HL-60 (cell line): Measurements from ENCODE around the gene ZNF277.

ENCODE experiments used
- DNase-seq, 2 experiments: peaks; one replicate each; pipeline ENCODE4 v3.0.0-alpha.2; 2010 to 2020; ENCODE audit warnings: low read depth in 1 of 2, low spot score in 1 of 2
- H3K27ac ChIP-seq: fragments of 250-450 bp; sonication (Bioruptor Pico); replicated peaks from 2 replicates; pipeline ENCODE4 v1.5.1; 2020; ENCODE audit warnings: mild to moderate bottlenecking, moderate library complexity
- H3K27me3 ChIP-seq: fragments of 250-450 bp; sonication (Bioruptor Pico); 2 replicates; pipeline ENCODE4 v1.5.1; 2021; ENCODE audit warnings: mild to moderate bottlenecking, moderate library complexity; ENCODE audit not compliant: insufficient read depth, poor library complexity, severe bottlenecking
- H3K4me3 ChIP-seq: replicated peaks from 2 replicates; pipeline ENCODE4 v1.5.1; 2011; ENCODE audit warnings: mild to moderate bottlenecking, control low read depth, low read length; ENCODE audit not compliant: insufficient read depth
- GABPA ChIP-seq: IDR thresholded peaks from 2 replicates; pipeline ENCODE4 v1.6.1; 2012; ENCODE audit warnings: low read depth
- POLR2AphosphoS5 ChIP-seq: IDR thresholded peaks from 2 replicates; pipeline ENCODE4 v1.6.1; 2012; ENCODE audit warnings: low read depth
- SPI1 ChIP-seq: IDR thresholded peaks from 2 replicates; pipeline ENCODE4 v1.6.1; 2012; ENCODE audit warnings: low read depth, mild to moderate bottlenecking, borderline replicate concordance
- TF ChIP-seq, protein P1 (sequence below): IDR thresholded peaks from 2 replicates; pipeline ENCODE4 v1.6.1; 2012; ENCODE audit warnings: low read depth; ENCODE audit not compliant: insufficient replicate concordance
- TF ChIP-seq, protein P2 (sequence below): IDR thresholded peaks from one replicate; pipeline ENCODE4 v1.5.1; 2011; ENCODE audit warnings: low read length, control low read depth, inconsistent platforms; ENCODE audit not compliant: insufficient read depth

The ZNF277 gene

DNA sequence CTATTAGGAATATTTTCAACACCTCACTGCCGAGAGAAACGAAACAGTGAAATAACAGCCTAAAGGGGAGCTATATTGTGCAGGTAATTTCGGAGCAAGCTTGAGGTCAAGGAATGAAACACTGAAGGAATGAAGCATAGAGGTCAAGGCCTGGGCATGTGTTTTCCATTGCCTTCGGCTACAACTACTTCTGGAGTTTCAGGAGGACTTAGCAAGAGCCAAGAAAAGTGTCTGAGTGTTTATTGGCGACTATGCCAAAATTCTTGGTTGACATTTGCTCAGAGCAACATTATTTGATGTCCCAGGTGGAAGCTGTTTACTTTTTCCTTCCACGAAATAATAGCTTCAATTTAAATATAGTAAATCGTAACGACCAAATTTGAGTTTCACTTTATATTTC is 154.2 kb downstream of the ZNF277 start:
- Histone ChIP-seq H3K27ac (no peak overlapping the region), H3K4me3 (no peak overlapping the region), H3K27me3 (no peaks in the 10 kb centered on the region)
- TF ChIP-seq SPI1 (no peak), GABPA (no peak), POLR2AphosphoS5 (no peak)
- TF ChIP-seq, protein P1, sequence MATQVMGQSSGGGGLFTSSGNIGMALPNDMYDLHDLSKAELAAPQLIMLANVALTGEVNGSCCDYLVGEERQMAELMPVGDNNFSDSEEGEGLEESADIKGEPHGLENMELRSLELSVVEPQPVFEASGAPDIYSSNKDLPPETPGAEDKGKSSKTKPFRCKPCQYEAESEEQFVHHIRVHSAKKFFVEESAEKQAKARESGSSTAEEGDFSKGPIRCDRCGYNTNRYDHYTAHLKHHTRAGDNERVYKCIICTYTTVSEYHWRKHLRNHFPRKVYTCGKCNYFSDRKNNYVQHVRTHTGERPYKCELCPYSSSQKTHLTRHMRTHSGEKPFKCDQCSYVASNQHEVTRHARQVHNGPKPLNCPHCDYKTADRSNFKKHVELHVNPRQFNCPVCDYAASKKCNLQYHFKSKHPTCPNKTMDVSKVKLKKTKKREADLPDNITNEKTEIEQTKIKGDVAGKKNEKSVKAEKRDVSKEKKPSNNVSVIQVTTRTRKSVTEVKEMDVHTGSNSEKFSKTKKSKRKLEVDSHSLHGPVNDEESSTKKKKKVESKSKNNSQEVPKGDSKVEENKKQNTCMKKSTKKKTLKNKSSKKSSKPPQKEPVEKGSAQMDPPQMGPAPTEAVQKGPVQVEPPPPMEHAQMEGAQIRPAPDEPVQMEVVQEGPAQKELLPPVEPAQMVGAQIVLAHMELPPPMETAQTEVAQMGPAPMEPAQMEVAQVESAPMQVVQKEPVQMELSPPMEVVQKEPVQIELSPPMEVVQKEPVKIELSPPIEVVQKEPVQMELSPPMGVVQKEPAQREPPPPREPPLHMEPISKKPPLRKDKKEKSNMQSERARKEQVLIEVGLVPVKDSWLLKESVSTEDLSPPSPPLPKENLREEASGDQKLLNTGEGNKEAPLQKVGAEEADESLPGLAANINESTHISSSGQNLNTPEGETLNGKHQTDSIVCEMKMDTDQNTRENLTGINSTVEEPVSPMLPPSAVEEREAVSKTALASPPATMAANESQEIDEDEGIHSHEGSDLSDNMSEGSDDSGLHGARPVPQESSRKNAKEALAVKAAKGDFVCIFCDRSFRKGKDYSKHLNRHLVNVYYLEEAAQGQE, result no peak
- TF ChIP-seq, protein P2, sequence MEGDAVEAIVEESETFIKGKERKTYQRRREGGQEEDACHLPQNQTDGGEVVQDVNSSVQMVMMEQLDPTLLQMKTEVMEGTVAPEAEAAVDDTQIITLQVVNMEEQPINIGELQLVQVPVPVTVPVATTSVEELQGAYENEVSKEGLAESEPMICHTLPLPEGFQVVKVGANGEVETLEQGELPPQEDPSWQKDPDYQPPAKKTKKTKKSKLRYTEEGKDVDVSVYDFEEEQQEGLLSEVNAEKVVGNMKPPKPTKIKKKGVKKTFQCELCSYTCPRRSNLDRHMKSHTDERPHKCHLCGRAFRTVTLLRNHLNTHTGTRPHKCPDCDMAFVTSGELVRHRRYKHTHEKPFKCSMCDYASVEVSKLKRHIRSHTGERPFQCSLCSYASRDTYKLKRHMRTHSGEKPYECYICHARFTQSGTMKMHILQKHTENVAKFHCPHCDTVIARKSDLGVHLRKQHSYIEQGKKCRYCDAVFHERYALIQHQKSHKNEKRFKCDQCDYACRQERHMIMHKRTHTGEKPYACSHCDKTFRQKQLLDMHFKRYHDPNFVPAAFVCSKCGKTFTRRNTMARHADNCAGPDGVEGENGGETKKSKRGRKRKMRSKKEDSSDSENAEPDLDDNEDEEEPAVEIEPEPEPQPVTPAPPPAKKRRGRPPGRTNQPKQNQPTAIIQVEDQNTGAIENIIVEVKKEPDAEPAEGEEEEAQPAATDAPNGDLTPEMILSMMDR, result no peak
- DNase-seq, result no peak

GRCh38 chr7:112361154-112361553 is 154.7 kb downstream of the ZNF277 start:
- Histone ChIP-seq H3K27me3 (no peaks in the 10 kb centered on the region), H3K4me3 (no peak overlapping the region), H3K27ac (no peak overlapping the region)
- DNase-seq, result no peak
- no peak for TF ChIP-seq POLR2AphosphoS5
- TF ChIP-seq, protein P1, result no peak
- TF ChIP-seq, protein P2, result no peak
- TF ChIP-seq SPI1, result no peak
- TF ChIP-seq GABPA, result no peak

- Histone ChIP-seq H3K27me3 (no peaks in the 10 kb centered on the region), H3K4me3 (no peak overlapping the region), H3K27ac (no peak overlapping the region)
- DNase-seq, result no peak
- TF ChIP-seq, protein P1, result no peak
These were observed 155.7 kb downstream of the ZNF277 start for GRCh38 chr7:112362053-112362650.

DNA sequence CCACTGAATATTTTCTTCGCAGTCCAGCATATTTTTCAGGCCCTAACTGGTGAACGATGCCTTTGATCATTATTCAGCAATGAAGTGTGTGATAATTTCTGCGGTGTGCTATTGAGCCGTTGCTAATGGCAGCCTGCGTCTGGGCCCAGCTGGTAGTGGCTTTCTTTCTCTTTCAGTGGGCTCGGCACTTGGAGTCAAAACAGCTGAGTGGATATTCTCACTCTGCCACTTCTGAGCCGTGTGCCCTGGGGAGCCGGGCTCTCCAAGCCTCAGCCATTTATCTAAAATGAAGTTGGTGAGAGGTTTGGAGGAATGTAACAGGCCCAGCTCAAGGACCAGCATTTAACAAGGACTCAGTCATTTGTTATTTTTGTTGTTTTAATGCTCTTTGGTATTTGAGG is 156.2 kb downstream of the ZNF277 start:
- TF ChIP-seq, protein P2, result no peak
- no peak for TF ChIP-seq GABPA
- TF ChIP-seq POLR2AphosphoS5, result no peak
- TF ChIP-seq, protein P1, result no peak
- no peak for TF ChIP-seq SPI1
- Histone ChIP-seq H3K27me3 (no peaks in the 10 kb centered on the region), H3K27ac (no peak overlapping the region), H3K4me3 (no peak overlapping the region)
- no peak for DNase-seq
